NCI-H2227 (cell line): ENCODE measurements around the gene WBP2.
"Not testable (repeated sequence)": the region's sequence is repeated elsewhere in the genome, so short reads cannot be mapped to it uniquely, and the experiment has no call there.

Source experiments
- DNase-seq: peaks from one replicate; lab custom pipeline; 2025; ENCODE audit not compliant: unreplicated experiment; lab: John Stamatoyannopoulos, UW

Gene WBP2

GRCh38 chr17:75889454-75889853 is 34.3 kb upstream of the WBP2 start:
- DNase-seq, result no peak

DNA sequence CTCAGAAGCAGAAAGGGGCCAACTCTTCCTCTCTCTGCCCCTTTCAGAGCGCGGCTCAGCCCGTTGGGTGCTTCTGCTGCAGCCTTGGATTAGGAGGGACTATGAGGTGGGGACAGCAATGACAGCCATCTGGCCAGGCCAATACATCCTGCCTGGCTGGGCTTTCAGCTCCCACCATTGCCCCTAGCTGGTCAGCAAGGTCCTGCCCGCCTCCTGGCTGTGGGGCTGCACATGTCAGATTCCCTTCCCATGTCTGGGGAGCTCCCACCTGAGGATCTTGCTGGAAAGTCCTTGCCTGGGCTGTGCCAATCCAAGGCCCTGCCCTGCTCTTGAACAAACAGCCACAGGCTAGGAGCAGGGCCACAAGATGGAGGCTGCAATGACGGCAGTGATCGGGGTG is 33.3 kb upstream of the WBP2 start:
- DNase-seq, result no peak

DNA sequence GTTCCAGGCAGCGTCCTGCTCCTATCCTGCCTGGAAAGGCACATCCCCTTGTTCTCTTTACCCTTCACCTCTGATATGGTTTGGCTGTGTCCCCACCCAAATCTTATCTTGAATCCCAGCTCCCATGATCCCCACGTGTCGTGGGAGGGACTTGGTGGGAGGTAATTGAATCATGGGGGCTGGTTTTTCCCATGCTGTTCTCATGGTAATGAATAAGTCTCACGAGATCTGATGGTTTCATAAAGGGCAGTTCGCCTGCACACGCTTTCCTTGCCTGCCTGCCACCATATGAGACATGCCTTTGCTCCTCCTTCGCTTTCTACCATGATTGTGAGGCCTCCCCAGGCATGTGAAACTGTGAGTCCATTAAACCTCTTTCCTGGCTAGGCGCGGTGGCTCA is 30.7 kb upstream of the WBP2 start:
- not testable (repeated sequence) for DNase-seq

DNA sequence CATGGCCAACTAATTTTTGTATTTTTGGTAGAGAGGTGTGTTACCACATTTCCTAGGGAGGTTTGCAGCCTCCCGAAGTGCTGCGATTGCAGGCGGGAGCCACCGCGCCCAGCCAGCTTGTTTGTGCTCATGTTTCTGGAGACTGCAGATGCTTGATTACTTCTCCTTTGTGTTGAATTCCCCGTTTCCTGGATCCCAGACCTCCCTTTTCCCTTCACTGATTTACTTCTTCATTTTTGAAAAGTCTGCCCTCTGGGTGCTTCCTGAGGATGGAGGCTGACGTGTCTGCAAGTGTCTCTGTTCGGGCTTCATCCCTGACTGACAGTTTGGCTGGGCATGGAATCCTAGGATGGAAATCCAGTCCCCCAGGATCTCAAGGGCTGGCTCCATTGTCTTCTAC is 30.3 kb upstream of the WBP2 start:
- no peak for DNase-seq

- DNase-seq, result no peak
Observed at GRCh38 chr17:75881678-75882454, 26.7 kb upstream of the WBP2 start.

- DNase-seq, result no peak
Observed at GRCh38 chr17:75880266-75880665, 25.1 kb upstream of the WBP2 start.

GRCh38 chr17:75878174-75878998 is 23.3 kb upstream of the WBP2 start, which contains the start of gene TRIM47:
Gene TRIM47, minus strand, starts transcription at chr17:75878581. Its CDS starts 33 bp downstream, at chr17:75878548.
- peak; percentile 53 for DNase-seq

DNA sequence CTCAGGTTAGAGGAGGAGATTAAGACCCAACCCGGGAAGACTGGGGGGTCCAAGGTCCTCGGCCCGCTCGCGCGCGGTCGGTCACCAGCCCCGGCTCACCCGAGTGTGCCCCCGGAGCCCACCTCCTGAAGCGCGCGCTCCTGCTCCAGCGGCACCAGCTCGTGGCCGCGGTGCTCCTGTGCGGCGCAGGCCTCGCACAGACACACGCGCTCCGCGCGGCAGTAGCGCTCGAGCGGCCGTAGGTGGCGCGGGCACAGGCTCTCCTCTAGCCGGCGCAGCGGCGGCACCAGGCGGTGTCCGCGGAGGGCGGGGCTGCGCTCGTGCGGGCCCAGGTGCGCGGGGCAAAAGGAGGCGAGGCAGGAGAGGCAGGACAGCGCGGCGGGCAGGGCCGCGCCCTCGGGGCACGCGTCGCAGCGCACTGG is 22.6 kb upstream of the WBP2 start:
- DNase-seq, result peak; percentile 87

DNA sequence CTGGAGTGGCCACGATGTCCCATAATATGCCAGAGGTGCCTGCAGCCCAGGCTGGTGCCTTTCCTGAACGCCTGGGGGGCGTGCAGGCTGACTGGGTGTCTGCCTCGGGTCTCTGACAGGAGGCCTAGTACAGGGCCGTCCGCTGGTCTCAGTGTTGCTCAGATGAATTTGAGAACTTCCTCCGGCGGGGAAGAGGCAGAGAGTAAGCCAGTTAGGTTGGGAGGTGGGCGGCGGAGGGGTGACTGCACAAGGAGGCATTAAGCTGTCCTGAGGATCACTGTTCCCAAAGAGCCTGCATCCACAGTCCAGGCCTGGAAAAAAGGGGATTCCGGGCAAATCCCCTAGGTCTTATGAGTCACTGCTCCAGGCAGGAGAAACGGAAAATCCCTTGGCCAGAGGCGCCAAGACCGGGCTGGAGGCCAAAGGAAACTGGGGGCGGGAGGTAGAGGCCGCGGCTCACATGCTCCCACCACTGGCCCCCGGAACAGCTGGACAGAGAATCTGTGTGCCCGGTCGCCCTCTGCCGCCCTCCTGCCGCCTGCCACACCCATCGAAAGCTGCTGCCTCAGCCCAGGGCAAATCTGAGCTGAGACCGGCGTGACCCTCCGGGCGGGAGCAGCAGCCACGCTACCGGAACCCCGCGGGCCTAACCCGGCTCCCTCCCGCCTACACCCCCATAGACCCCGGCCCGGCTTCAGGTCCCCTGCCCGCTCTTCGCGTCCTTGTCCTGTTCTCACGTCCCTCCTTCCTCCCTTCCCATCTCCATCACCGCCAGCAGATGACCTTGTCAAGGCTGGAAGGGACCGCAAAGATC is 22.0 kb upstream of the WBP2 start:
- DNase-seq, result no peak

GRCh38 chr17:75876190-75876937 is 21.2 kb upstream of the WBP2 start:
- DNase-seq, result no peak

DNA sequence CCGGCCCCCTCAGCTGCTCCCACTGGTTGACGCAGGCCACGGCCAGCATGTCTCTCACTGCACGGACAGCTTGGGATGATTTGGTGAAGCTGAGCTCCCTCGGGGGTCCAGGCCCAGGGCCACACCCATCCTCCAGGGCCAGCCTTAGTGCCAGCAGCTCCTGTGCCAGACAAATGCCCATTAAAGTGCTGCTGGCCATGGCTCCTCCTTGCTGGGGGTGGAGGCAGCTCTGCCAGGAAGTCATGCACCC is 20.7 kb upstream of the WBP2 start:
- no peak for DNase-seq

DNA sequence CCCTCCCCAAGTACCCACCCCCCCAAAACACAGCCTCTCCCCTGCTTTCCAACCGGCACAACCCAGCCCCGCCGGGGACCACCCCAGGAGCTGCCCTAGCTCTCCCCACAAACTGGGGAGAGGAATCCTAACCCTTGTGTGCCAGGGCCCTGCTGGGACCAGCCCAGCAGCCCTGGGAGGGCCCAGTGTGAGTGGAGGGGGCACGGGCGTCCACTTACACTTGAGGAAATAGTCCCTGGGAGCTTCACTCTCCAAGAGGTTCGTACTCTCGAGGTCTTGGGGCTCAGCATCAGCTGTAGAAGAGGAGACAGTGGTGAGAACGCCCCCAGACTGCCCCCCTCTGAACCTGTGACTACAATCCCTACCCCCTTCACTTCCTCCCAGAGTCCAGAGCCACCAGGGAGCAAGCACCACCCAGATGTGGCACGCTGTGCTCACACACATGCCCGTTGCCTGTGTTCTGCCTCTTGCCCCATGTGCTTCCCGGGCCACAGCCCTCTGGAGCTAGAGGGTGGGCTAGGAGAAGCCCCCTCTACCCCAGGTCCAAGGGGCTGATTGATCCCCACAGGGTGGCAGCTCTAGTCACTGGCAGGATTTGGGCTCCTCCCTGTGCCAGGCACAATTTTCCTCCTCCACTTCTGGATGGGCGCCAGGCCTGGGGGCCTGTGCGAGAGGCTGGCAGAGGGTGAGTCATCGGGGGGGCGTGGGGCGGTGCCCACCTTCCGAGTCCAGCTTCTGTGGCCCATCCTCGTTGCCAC is 20.2 kb upstream of the WBP2 start:
- DNase-seq, result no peak

DNA sequence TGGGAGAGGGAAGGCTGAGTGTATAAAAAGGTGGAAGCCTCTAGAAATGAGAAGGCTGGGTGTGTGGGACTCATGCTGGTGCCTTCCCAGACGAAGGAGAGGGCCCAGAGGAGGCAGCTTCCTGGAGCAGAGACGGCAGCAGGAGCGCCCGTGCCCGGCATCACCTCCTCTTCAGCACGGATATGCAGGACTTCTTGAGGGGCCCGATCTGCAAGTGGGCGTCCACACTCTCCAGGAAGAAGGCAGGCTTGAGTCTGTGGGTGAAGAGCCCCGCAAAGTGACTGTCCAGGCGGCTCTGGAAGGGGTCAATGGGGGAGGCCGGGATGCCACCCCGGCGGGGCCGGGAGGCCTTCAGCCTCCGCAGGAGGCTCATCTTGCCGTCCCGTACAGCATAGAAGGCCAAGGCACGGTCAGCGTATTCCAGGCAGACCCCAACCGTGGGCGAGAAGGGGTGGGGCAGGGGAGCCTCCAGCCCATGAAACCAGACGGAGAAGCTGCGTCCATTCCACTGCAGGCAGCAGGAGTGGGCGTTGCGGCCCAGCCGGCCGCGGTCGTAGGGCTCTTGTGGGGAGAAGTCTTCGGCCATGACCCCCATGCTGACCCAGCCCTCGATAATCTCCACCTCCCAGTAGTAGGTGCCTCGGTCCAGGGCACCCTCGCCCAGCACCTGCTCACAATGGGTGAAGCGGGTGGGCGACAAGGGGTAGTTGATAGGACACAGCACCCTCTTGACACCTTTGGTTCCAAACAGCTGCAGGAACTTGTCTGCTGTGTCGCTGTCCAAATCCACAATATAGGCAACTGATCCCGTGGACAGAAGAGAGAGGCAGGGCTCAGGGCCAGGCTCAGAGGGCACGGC is 19.4 kb upstream of the WBP2 start:
- no peak for DNase-seq

DNA sequence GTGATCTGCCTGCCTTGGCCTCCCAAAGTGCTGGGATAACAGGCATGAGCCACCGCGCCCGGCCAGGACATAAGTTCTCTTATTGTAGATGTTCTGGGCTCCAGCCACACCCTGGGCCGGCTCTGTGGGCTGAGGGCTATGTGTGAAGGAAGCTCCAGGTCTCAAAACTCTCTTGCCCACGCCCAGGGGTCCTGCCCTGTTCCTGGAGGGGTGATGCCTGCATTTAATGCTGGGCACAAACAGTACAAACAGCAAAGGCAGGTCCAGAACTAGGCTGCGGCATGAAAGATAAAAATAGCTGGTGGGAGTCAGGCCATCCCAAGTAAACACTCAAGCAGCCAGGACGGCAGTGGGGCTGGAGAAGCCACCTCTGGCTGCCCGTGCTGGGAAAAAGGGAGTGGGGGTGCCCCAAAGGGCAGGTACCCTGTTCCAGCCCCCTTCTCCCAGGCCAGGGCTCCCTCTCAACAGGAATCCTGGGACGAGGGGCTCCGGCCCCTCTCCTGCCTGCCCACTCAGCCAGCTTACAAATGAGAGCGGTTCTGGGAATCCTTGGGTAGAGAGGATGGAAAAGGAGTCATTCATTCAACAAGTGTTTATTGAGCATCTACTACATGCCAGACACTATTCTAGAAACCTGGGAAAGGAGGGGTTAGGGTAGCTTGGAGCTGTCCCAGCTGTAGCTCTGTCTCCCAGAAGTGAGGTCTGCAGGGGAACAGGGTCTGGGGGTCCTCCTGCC is 18.6 kb upstream of the WBP2 start:
- DNase-seq, result no peak

DNA sequence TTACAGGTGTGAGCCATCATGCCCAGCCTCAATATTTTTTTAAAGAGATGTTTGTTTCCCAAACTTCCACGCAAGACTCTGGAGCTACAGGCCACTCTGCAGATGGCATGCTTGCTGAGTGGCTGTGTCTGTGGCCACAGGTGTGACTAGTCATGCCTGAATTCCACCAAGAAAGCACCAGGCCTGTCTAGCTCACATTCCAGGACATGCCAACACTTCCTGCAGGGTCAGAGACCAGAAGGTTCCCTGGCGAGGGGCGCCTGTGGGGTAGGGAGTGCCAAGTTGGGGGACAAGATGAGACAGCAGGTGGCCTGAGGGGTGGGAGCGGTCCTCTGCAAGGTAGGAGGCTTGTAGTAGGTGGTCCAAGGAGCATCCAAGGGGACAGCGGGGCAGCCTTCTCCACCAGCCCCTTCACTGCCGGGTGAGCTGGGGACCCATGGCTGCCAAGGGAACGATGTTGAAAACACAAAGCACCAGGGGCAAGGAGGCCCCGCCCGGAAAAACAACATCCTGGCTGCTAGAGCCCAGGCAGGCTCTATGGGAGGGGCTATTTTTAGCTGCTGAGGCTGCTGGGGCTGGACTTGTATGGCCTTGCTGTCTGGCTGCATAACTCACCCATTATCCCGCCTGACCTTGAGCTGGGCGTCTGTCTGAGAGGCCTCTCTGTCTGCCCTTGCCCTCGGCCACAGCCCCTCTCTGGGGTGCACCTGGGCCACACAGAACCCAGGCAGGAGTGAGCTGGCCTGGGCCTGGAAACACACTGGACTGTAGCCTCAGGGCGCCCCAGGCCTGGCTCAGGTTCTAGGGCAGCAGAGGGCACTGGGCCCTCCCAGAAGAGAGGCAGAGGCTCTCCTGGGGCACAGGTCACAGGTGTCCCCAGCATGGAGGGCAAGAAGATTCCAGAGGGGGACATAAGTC is 17.6 kb upstream of the WBP2 start:
- DNase-seq, result peak; percentile 67

DNA sequence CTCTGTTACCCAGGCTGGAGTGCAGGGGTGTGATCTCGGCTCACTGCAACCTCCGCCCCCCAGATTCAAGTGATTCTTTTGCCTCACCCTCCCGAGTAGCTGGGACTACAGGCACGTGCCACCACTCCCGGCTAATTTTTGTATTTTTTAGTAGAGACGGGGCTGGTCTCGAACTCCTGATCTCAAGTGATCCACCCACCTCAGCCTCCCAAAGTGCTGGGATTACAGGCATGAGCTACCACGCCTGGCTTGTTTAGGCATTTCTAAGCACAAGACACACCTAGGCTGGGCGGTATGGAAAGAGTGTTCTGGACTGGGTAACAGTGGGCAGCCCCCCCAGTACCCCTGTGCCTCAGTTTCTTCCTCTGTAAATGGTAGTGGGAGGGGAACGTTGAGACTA is 15.1 kb upstream of the WBP2 start:
- DNase-seq, result not testable (repeated sequence)

DNA sequence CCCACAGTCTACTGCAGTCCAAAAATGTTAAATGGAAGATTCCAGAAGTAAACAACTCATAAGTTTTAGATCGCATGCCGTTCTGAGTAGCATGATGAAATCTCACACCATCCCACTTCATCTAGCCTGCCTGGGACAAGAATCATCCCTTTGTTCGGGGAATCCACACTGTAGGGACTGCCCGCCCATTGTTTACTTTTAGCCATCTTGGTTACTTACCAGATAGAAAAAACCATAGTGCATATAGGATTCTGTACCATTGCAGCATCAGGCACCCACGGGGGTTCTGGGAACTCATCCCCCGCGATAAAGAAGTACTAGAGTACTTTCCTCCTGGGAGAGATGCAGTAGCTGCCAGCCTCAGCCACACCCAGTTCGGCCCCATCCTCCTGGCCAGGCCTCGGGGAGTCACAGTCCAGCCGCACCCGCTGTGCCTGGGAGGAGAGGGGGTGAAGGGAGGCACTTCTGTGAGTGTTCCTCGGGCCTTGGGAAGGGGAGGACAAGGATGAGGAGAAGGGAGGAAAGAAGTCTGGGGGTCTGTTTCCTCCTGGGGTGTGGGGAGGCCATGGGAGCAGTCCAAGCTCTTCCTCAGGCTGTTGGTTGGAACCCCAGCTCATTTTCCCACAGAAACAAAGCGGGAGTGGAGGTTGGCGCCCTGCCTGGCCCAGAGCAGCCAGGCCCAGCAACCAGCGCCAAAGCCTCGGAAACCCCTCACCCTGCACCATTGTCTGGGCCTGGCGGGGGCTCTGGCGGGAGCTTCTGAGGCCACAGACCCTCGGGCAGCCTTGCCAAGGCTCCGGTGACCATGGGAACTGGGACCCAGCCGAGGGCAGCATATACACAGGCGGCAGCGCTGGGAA is 14.4 kb upstream of the WBP2 start:
- DNase-seq, result no peak
